T-helper 1 cell (primary cell): ENCODE results near the gene IGSF5.
A peak's percentile ranks its signal among the peaks of the same experiment; 100 is the strongest.
"Not testable (repeated sequence)": the region's sequence is repeated elsewhere in the genome, so short reads cannot be mapped to it uniquely, and the experiment has no call there.

Source experiments
- DNase-seq, 5 donors: peaks; one replicate each; pipeline ENCODE4 v3.0.0-alpha.2; 2012 to 2020
- total RNA-seq, 4 donors: gene quantifications; one replicate each; lab custom pipeline; 2026; lab: John Stamatoyannopoulos, UW

The IGSF5 gene
- total RNA-seq: 0 reads per million in 4 donors

- not testable (repeated sequence) for DNase-seq
These were observed at the start of gene IGSF5 for GRCh38 chr21:39744883-39745282. Gene IGSF5 (plus strand): TSS chr21:39745183. CDS start chr21:39745510, 327 bp downstream.

- no peak for DNase-seq
These were observed 48.8 kb upstream of the IGSF5 start for GRCh38 chr21:39696196-39696595.

GRCh38 chr21:39696618-39697017 lies 48.4 kb upstream of the IGSF5 start:
- no peak for DNase-seq

- DNase-seq: no peak
These were observed 44.7 kb upstream of the IGSF5 start for GRCh38 chr21:39700318-39700717.

- no peak for DNase-seq
These were observed 41.4 kb upstream of the IGSF5 start for GRCh38 chr21:39703578-39703977.

- no peak for DNase-seq
These were observed 39.1 kb upstream of the IGSF5 start for GRCh38 chr21:39705849-39706248.

GRCh38 chr21:39707316-39707715 lies 37.7 kb upstream of the IGSF5 start:
- DNase-seq: no peak

GRCh38 chr21:39710866-39711265 lies 34.1 kb upstream of the IGSF5 start:
- no peak for DNase-seq

GRCh38 chr21:39712273-39712672 lies 32.7 kb upstream of the IGSF5 start:
- DNase-seq: no peak

- no peak for DNase-seq
These were observed 32.0 kb upstream of the IGSF5 start for GRCh38 chr21:39712976-39713375.

GRCh38 chr21:39713905-39714304 lies 31.1 kb upstream of the IGSF5 start:
- no peak for DNase-seq

GRCh38 chr21:39714331-39714730 lies 30.7 kb upstream of the IGSF5 start:
- no peak for DNase-seq

- peak in 3 of 5 donors; percentile 2 to 15 (median 4) for DNase-seq
These were observed 29.1 kb upstream of the IGSF5 start for GRCh38 chr21:39715804-39716397.

GRCh38 chr21:39720126-39720778 lies 24.7 kb upstream of the IGSF5 start:
- no peak for DNase-seq

GRCh38 chr21:39721885-39722284 lies 23.1 kb upstream of the IGSF5 start:
- DNase-seq: no peak

- DNase-seq: no peak
These were observed 20.0 kb upstream of the IGSF5 start for GRCh38 chr21:39724944-39725343.

GRCh38 chr21:39726133-39726532 lies 18.9 kb upstream of the IGSF5 start:
- no peak for DNase-seq

- no peak for DNase-seq
These were observed 17.4 kb upstream of the IGSF5 start for GRCh38 chr21:39727401-39728120.

GRCh38 chr21:39728341-39728740 lies 16.6 kb upstream of the IGSF5 start:
- DNase-seq: no peak

- no peak for DNase-seq
These were observed 14.4 kb upstream of the IGSF5 start for GRCh38 chr21:39730418-39731157.

GRCh38 chr21:39736716-39737115 lies 8.3 kb upstream of the IGSF5 start:
- DNase-seq: no peak

GRCh38 chr21:39737376-39738000 lies 7.5 kb upstream of the IGSF5 start:
- no peak for DNase-seq

- no peak for DNase-seq
These were observed 6.4 kb upstream of the IGSF5 start for GRCh38 chr21:39738566-39738965.
